Measurements from ENCODE around the gene ARF5.

ARF5 gene

DNA sequence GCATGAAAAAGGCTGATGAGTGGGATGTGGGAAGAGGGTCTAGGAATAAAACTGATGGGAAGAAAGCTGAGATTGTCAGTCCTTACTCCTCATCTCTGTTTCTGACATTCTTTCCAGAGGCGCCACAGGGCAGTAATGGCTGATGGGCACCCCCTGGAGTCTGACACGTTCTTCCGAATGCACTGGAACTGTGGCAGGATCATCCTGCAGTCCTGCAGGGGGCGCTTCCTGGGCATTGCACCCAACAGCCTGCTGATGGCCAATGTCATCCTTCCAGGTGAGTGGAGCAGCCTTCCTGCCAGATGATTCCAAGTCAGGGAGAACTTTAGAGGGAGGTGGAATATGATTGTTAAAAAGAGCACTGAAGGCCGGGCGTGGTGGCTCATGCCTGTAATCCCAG is 10.1 kb downstream of the ARF5 start:
- no peak overlapping the region for H3K4me2 ChIP-seq (ENCODE audit: insufficient read depth, low read length)
- H3K27ac ChIP-seq (ENCODE audit: low read length), result no peak overlapping the region
- no peaks in the 10 kb centered on the region for H3K4me1 ChIP-seq (ENCODE audit: insufficient read depth, low read length)
- no peak overlapping the region for H3K4me3 ChIP-seq (ENCODE audit: low read depth in 1 of 2, low read length in 2 of 2)
- no peak overlapping the region for H3K9ac ChIP-seq (ENCODE audit: low read depth, low read length)
- H3K79me2 ChIP-seq (ENCODE audit: insufficient read depth, low read length), result no peaks in the 10 kb centered on the region
- H4K20me1 ChIP-seq (ENCODE audit: insufficient read depth, low read length), result no peaks in the 10 kb centered on the region; the same call in 1 of the 2 replicates
- no peak overlapping the region for H2AFZ ChIP-seq (ENCODE audit: low read depth, low read length)
- H3K9me3 ChIP-seq (ENCODE audit: insufficient read depth, low read length, severe bottlenecking), result no peaks in the 10 kb centered on the region
- TF ChIP-seq CTCF (IDR thresholded peaks at IDR 0.05; ENCODE audit: borderline replicate concordance, extremely low read depth, low read length, poor library complexity, severe bottlenecking) (peak; percentile 29), EZH2 (IDR thresholded peaks at IDR 0.05; ENCODE audit: borderline replicate concordance, low read depth, low read length, severe bottlenecking) (no peak)
- no peaks in the 10 kb centered on the region for H3K36me3 ChIP-seq (ENCODE audit: insufficient read depth, low read length)
- no peaks in the 10 kb centered on the region for H3K27me3 ChIP-seq (ENCODE audit: insufficient read depth, low read length, poor library complexity)
- ATAC-seq (ENCODE audit: insufficient read depth, low read depth), result no peak
- DNase-seq, result no peak

GRCh38 chr7:127600885-127601284 is 12.7 kb downstream of the ARF5 start:
- H3K9me3 ChIP-seq (ENCODE audit: insufficient read depth, low read length, severe bottlenecking), result no peaks in the 10 kb centered on the region
- H3K4me3 ChIP-seq (ENCODE audit: low read depth in 1 of 2, low read length in 2 of 2), result no peak overlapping the region
- no peak overlapping the region for H3K4me2 ChIP-seq (ENCODE audit: insufficient read depth, low read length)
- no peaks in the 10 kb centered on the region for H3K4me1 ChIP-seq (ENCODE audit: insufficient read depth, low read length)
- ATAC-seq (ENCODE audit: insufficient read depth, low read depth) (no peak), DNase-seq (no peak)
- H3K27me3 ChIP-seq (ENCODE audit: insufficient read depth, low read length, poor library complexity), result no peaks in the 10 kb centered on the region
- H3K79me2 ChIP-seq (ENCODE audit: insufficient read depth, low read length), result no peaks in the 10 kb centered on the region
- H3K9ac ChIP-seq (ENCODE audit: low read depth, low read length), result no peak overlapping the region
- no peak overlapping the region for H3K27ac ChIP-seq (ENCODE audit: low read length)
- H3K36me3 ChIP-seq (ENCODE audit: insufficient read depth, low read length), result no peaks in the 10 kb centered on the region
- H2AFZ ChIP-seq (ENCODE audit: low read depth, low read length), result no peak overlapping the region
- TF ChIP-seq EZH2 (IDR thresholded peaks at IDR 0.05; ENCODE audit: borderline replicate concordance, low read depth, low read length, severe bottlenecking) (no peak), CTCF (IDR thresholded peaks at IDR 0.05; ENCODE audit: borderline replicate concordance, extremely low read depth, low read length, poor library complexity, severe bottlenecking) (no peak)
- H4K20me1 ChIP-seq (ENCODE audit: insufficient read depth, low read length), result no peaks in the 10 kb centered on the region; the same call in 1 of the 2 replicates

GRCh38 chr7:127608446-127608845 is 20.2 kb downstream of the ARF5 start:
- no peak overlapping the region for H3K9ac ChIP-seq (ENCODE audit: low read depth, low read length)
- TF ChIP-seq EZH2 (IDR thresholded peaks at IDR 0.05; ENCODE audit: borderline replicate concordance, low read depth, low read length, severe bottlenecking), result no peak
- TF ChIP-seq CTCF (IDR thresholded peaks at IDR 0.05; ENCODE audit: borderline replicate concordance, extremely low read depth, low read length, poor library complexity, severe bottlenecking), result no peak
- H4K20me1 ChIP-seq (ENCODE audit: insufficient read depth, low read length), result no peaks in the 10 kb centered on the region
- no peaks in the 10 kb centered on the region for H3K27me3 ChIP-seq (ENCODE audit: insufficient read depth, low read length, poor library complexity)
- no peak for ATAC-seq (ENCODE audit: insufficient read depth, low read depth)
- no peak overlapping the region for H2AFZ ChIP-seq (ENCODE audit: low read depth, low read length)
- H3K79me2 ChIP-seq (ENCODE audit: insufficient read depth, low read length), result no peaks in the 10 kb centered on the region
- H3K4me1 ChIP-seq (ENCODE audit: insufficient read depth, low read length), result no peaks in the 10 kb centered on the region
- no peak overlapping the region for H3K4me3 ChIP-seq (ENCODE audit: low read depth in 1 of 2, low read length in 2 of 2)
- no peaks in the 10 kb centered on the region for H3K36me3 ChIP-seq (ENCODE audit: insufficient read depth, low read length)
- no peak overlapping the region for H3K4me2 ChIP-seq (ENCODE audit: insufficient read depth, low read length)
- no peak overlapping the region for H3K27ac ChIP-seq (ENCODE audit: low read length)
- DNase-seq, result no peak
- H3K9me3 ChIP-seq (ENCODE audit: insufficient read depth, low read length, severe bottlenecking), result peaks cover 23% of the 10 kb centered on the region

DNA sequence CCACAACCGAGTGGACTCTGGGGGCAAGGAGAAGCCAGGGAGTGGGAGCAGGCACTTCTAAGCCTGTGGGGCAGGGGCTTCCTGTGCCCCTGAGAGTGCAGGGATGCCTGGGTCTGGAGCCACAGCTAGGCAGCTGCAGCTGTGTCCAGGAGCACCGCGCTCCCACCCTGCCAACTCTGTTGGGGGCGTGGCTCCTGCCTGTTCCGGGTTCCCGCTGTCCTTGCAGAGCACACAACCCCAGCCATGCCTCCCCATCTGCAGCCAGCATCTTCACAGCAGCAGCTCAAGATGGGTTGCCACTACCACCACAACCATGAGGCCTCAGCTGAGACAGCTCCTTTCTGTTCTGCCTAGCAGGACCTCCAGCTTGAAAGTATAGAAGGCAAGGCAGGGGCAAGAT is 21.1 kb downstream of the ARF5 start:
- no peaks in the 10 kb centered on the region for H3K27me3 ChIP-seq (ENCODE audit: insufficient read depth, low read length, poor library complexity)
- H3K36me3 ChIP-seq (ENCODE audit: insufficient read depth, low read length), result no peaks in the 10 kb centered on the region
- no peaks in the 10 kb centered on the region for H3K4me1 ChIP-seq (ENCODE audit: insufficient read depth, low read length)
- H2AFZ ChIP-seq (ENCODE audit: low read depth, low read length), result no peak overlapping the region
- H3K27ac ChIP-seq (ENCODE audit: low read length), result no peak overlapping the region
- H3K9ac ChIP-seq (ENCODE audit: low read depth, low read length), result no peak overlapping the region
- no peaks in the 10 kb centered on the region for H3K79me2 ChIP-seq (ENCODE audit: insufficient read depth, low read length)
- ATAC-seq (ENCODE audit: insufficient read depth, low read depth) (no peak), DNase-seq (no peak)
- no peaks in the 10 kb centered on the region for H4K20me1 ChIP-seq (ENCODE audit: insufficient read depth, low read length)
- H3K9me3 ChIP-seq (ENCODE audit: insufficient read depth, low read length, severe bottlenecking), result peaks cover 23% of the 10 kb centered on the region
- TF ChIP-seq EZH2 (IDR thresholded peaks at IDR 0.05; ENCODE audit: borderline replicate concordance, low read depth, low read length, severe bottlenecking), result no peak
- TF ChIP-seq CTCF (IDR thresholded peaks at IDR 0.05; ENCODE audit: borderline replicate concordance, extremely low read depth, low read length, poor library complexity, severe bottlenecking), result no peak
- H3K4me3 ChIP-seq (ENCODE audit: low read depth in 1 of 2, low read length in 2 of 2), result no peak overlapping the region
- no peak overlapping the region for H3K4me2 ChIP-seq (ENCODE audit: insufficient read depth, low read length)

Measured in DND-41 (cell line).